Right cardiac atrium (tissue), 5 donors: ENCODE measurements around the gene EPHA2. TPM values are rescaled to one million over a fixed set of nuclear protein-coding genes. Genes with fewer than 3 reads are reported as not detected.

Experiments used
- ATAC-seq, 2 donors: fragments of 200-7000 bp; cut with Tn5 transposase; one replicate each; pipeline versions ENCODE4 v1.8.0 to v1.9.1; 2020; ENCODE audit warnings: moderate library complexity in 2 of 2, mild to moderate bottlenecking in 1 of 2
- DNase-seq, 3 donors: peaks; one replicate each; pipeline ENCODE4 v3.0.0-alpha.2; 2020
- H3K27ac ChIP-seq: one replicate; pipeline ENCODE4 v1.5.1; 2013; ENCODE audit warnings: mild to moderate bottlenecking, low read length, control low read depth, moderate library complexity
- H3K27me3 ChIP-seq: one replicate; pipeline ENCODE4 v1.6.1; 2013; ENCODE audit not compliant: control insufficient read depth, insufficient read depth
- H3K4me1 ChIP-seq: one replicate; pipeline ENCODE4 v1.6.1; 2013; ENCODE audit warnings: low read length; ENCODE audit not compliant: control insufficient read depth, insufficient read depth
- H3K4me3 ChIP-seq: one replicate; pipeline ENCODE4 v1.5.1; 2013; ENCODE audit warnings: low read length, control low read depth
- H3K9me3 ChIP-seq: one replicate; pipeline ENCODE4 v1.6.1; 2013; ENCODE audit warnings: low read length; ENCODE audit not compliant: control insufficient read depth
- WGBS: extraction: QIAGEN DNeasy Blood & Tissue Kit; methylation state at CpG from one replicate; pipeline ENCODE4 v1.1.7; 2013; 5-methylcytosine and 5-hydroxymethylcytosine counted together
- intact Hi-C, 4 donors: fragments of 100-400 bp; cut with DNase I; formaldehyde crosslinking; loops; one replicate each; pipeline versions ENCODE4 v1.11.0 to v1.14.0; 2022 to 2023
- polyA plus RNA-seq: library from polyadenylated mRNA; stranded (reverse); fragments of 200-250 nt; gene quantifications from one replicate; pipeline ENCODE4 v1.2.3, GENCODE V29; 2013
- total RNA-seq, 4 donors: library from RNA; stranded (reverse); fragmentation: NEBNext Ultra II Directional; extraction: Animal tissue kit (Norgen Biotek cat#: 25700); gene quantifications; one replicate each; pipeline ENCODE4 v1.2.1, GENCODE V29; 2021
- donor health status: healthy with polysubstance abuse.
- donor health status: DM: no; HTN: yes; CAD: no.
- donor health status: DM: no; HTN: no; CAD: no.
- donor health status: DM: no; HTN: yes; CAD: no; lungs with severe emphysema.
- donor health status: DM: yes; HTN: yes; CAD: no.

Gene EPHA2
- total and polyA plus RNA-seq, 5 donors: 6.4 to 15.7 (median 8.9) TPM

DNA sequence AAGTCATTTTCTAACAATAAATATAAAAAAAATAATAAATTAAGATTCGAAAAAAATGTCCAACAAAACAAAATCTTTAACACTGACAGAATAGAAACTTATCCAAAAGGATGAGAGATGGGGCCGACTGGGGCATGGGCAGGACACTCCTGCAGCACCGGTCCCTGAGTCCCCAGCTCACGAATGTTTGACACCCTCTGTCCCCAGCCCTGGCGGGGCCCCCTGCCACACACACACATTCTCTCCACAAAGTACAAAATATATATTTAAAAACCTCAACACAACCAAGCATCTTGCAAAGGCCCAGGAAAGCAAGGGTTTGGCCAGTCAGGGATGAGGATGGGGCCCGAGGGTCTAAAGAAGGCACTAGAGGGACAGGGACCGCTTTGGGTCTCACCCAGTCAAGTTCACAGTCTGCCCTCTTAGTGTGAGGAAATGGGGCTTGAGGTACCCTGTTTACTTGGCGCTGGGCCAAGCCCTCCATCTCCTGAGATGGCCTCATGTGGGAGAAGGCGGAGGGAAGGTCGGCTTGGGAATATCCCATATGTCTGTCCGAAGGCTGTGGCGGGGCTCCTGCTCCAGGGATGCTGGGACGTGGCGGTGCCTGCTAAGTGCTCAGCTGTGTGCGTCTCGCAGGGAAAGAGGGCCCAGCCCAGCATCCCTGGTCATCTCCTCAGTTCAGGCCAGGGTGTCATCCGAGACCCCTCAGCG, 31.3 kb downstream of the EPHA2 start:
- no peak overlapping the region for H3K27ac ChIP-seq
- H3K4me1 ChIP-seq: peaks cover 10% of the 10 kb centered on the region
- H3K9me3 ChIP-seq: no peaks in the 10 kb centered on the region
- peak in 2 of 3 donors; percentile 40 to 50 for DNase-seq
- 86% methylated on average over 18 of the region's 18 CpGs for WGBS
- H3K27me3 ChIP-seq: no peaks in the 10 kb centered on the region
- ATAC-seq: no peak
- intact Hi-C loops: no loop called here
- no peak overlapping the region for H3K4me3 ChIP-seq

GRCh38 chr1:16122916-16123315, 33.0 kb downstream of the EPHA2 start:
- H3K9me3 ChIP-seq: no peaks in the 10 kb centered on the region
- DNase-seq (peak in 1 of 3 donors; percentile 53), ATAC-seq (no peak)
- intact Hi-C loops: no loop called here
- H3K4me1 ChIP-seq: peaks cover 3% of the 10 kb centered on the region
- no peak overlapping the region for H3K27ac ChIP-seq
- WGBS: 77% methylated on average over 6 of the region's 6 CpGs
- H3K27me3 ChIP-seq: no peaks in the 10 kb centered on the region
- H3K4me3 ChIP-seq: no peak overlapping the region

DNA sequence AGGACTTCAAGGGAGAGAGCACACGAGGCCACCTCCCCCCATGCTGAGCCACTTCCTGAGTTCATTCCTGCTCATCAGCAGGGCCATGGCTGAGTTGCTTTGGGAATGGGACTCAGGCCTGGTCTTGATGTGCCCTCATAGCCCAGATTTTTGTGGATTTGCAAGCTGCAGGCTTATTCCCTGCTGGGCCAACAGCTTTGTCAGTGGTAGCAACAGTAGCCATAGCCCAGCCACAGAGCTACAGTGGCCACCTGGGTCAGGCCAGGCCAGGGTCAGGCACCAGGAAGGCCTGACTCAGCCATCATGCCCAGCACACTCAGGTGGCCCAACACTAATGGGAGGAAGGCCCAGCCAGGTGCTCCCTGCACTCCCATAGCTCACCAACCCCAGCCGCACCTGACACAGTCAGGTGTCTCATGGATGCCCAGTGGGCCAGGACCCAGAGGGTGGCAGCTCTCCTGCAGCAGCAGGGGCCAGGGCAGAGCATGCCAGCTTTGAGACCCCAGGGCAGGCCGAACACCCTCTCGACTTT, 33.5 kb downstream of the EPHA2 start:
- DNase-seq (peak in 1 of 3 donors; percentile 37), ATAC-seq (no peak)
- WGBS: 82% methylated on average over 4 of the region's 4 CpGs

GRCh38 chr1:16120940-16121410, 34.9 kb downstream of the EPHA2 start:
- intact Hi-C loops: no loop called here
- no peaks in the 10 kb centered on the region for H3K27me3 ChIP-seq
- H3K4me1 ChIP-seq: no peaks in the 10 kb centered on the region
- 72% methylated on average over 4 of the region's 4 CpGs for WGBS
- DNase-seq: no peak
- no peaks in the 10 kb centered on the region for H3K9me3 ChIP-seq
- H3K27ac ChIP-seq: no peak overlapping the region
- ATAC-seq: no peak
- no peak overlapping the region for H3K4me3 ChIP-seq

More for the DNA sequence above, 33.5 kb downstream of the EPHA2 start:
- H3K27ac ChIP-seq: no peak overlapping the region
- no peaks in the 10 kb centered on the region for H3K27me3 ChIP-seq
- H3K4me3 ChIP-seq: no peak overlapping the region
- no peaks in the 10 kb centered on the region for H3K9me3 ChIP-seq
- intact Hi-C loops: no loop called here
- H3K4me1 ChIP-seq: no peaks in the 10 kb centered on the region

DNA sequence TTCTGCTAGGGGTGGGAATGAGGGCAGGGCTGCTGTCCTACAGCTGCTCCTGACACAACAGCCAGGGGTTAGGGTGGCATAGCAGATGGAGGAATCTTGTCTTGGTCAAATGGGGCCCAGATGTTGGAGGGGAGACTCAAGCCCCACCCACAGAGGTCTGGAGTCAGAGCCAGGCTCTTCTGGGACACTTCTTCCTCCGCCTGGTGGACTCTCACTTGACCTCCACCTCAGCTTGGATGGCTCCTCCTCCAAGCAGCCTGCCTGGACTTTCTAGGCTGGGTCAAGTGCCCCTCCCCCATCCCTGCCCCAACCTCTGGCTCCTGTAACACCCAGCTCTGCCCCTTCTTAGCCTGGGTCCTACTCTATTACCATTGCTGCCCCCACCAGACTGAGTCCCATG, 35.5 kb downstream of the EPHA2 start:
- Histone ChIP-seq H3K4me1 (no peaks in the 10 kb centered on the region), H3K27ac (no peak overlapping the region), H3K4me3 (no peak overlapping the region), H3K9me3 (no peaks in the 10 kb centered on the region), H3K27me3 (no peaks in the 10 kb centered on the region)
- 88% methylated on average over 1 of the region's 1 CpG for WGBS
- DNase-seq: peak in 1 of 3 donors; percentile 24
- ATAC-seq: no peak
- intact Hi-C loops: no loop called here

DNA sequence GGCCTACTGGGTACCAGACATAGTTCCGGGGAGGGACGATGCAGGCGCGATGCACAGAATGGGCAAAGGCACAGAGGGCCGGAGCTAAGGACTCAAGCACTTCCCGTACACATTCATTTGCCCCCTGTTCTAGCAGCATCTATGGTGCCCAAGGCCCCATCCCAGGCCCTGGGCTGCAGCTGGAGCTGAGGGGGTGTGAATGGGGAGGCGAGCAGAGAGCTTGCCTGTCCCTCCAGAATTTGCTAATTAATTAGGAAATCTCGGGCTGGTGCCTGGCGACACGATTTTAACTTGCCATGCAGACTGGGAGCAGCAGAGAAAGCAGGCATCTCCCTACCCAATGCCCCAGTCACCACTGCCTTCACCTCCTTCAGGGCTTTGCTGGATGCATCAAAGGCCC, 35.9 kb downstream of the EPHA2 start:
- H3K27me3 ChIP-seq: no peaks in the 10 kb centered on the region
- H3K27ac ChIP-seq: no peak overlapping the region
- WGBS: 86% methylated on average over 10 of the region's 10 CpGs
- no peak overlapping the region for H3K4me3 ChIP-seq
- H3K9me3 ChIP-seq: no peaks in the 10 kb centered on the region
- no peaks in the 10 kb centered on the region for H3K4me1 ChIP-seq
- DNase-seq (no peak), ATAC-seq (no peak)
- intact Hi-C loops: no loop called here

GRCh38 chr1:16119504-16119903, 36.4 kb downstream of the EPHA2 start:
- WGBS: 95% methylated on average over 6 of the region's 6 CpGs
- no peak overlapping the region for H3K4me3 ChIP-seq
- H3K27ac ChIP-seq: no peak overlapping the region
- no peaks in the 10 kb centered on the region for H3K9me3 ChIP-seq
- no peaks in the 10 kb centered on the region for H3K27me3 ChIP-seq
- ATAC-seq (no peak), DNase-seq (no peak)
- intact Hi-C loops: no loop called here
- H3K4me1 ChIP-seq: no peaks in the 10 kb centered on the region

- DNase-seq: no peak
- H3K9me3 ChIP-seq: no peaks in the 10 kb centered on the region
- ATAC-seq: no peak
- intact Hi-C loops: no loop called here
- H3K27me3 ChIP-seq: no peaks in the 10 kb centered on the region
- H3K4me3 ChIP-seq: no peak overlapping the region
- H3K4me1 ChIP-seq: no peaks in the 10 kb centered on the region
- 61% methylated on average over 9 of the region's 9 CpGs for WGBS
- H3K27ac ChIP-seq: no peak overlapping the region
Measured at GRCh38 chr1:16118706-16119105, 37.2 kb downstream of the EPHA2 start.

DNA sequence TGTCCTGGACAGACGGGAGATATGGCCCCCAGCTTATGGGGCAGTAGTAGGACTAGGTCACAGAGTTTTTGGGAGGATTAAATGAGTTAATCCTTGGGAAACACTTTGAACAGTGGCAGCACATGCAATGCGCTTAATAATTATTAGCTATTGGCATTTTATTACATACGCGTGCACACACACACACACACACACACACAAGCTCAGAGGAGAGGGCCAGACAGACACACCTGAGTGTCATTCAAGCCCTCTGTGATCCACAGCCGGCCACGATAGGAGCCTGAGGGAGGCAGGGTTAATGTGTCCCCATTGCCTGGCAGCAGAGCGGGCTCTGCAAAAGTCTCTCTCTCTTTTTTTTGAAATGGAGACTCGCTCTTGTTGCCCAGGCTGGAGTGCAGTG, 37.9 kb downstream of the EPHA2 start:
- Histone ChIP-seq H3K4me3 (no peak overlapping the region), H3K4me1 (no peaks in the 10 kb centered on the region), H3K9me3 (no peaks in the 10 kb centered on the region), H3K27me3 (no peaks in the 10 kb centered on the region), H3K27ac (no peak overlapping the region)
- intact Hi-C loops: no loop called here
- 89% methylated on average over 8 of the region's 8 CpGs for WGBS
- no peak for ATAC-seq
- DNase-seq: no peak

DNA sequence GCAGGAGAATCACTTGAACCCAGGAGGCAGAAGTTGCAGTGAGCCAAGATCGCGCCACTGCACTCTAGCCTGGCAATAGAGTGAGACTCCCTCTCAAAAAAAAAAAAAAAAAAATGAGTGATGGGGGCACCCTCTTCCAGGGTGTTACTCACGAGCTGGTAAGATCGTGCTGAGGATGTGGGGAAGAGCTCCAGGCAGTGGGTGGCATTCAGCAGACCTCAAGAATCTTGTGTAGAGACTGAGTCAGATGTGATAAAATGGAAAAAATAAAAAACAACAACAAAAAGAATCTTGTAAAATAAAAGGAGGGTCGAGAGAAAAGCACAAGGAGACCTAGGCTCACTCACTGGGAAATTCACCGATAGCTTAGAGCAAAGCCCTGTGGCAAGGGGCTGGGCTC, 38.5 kb downstream of the EPHA2 start:
- no peak overlapping the region for H3K27ac ChIP-seq
- DNase-seq: no peak
- no peaks in the 10 kb centered on the region for H3K27me3 ChIP-seq
- intact Hi-C loops: no loop called here
- no peaks in the 10 kb centered on the region for H3K9me3 ChIP-seq
- no peak for ATAC-seq
- no peaks in the 10 kb centered on the region for H3K4me1 ChIP-seq
- H3K4me3 ChIP-seq: no peak overlapping the region
- 86% methylated on average over 6 of the region's 6 CpGs for WGBS

DNA sequence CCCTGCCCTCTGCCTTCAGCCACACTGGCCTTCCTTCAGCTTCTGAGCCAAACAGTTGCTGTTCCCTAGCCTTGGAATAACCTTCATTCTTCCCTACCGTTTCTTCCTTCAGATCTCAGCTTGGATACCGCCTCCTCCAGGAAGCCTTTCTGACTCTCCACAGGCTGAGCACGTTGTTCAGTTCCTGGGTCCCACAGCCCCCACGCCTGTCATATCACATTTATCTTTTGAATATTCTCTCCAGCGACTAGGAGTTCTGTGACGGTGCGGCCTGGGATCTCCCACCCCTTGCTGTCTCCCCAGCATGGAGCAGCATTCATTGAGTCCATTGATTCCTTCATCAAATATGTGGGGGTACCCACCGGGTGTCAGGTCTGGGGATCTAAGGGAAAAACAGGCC, 39.2 kb downstream of the EPHA2 start:
- no peaks in the 10 kb centered on the region for H3K27me3 ChIP-seq
- H3K4me1 ChIP-seq: peaks cover 3% of the 10 kb centered on the region
- ATAC-seq (no peak), DNase-seq (no peak)
- 84% methylated on average over 8 of the region's 8 CpGs for WGBS
- H3K27ac ChIP-seq: no peak overlapping the region
- no peaks in the 10 kb centered on the region for H3K9me3 ChIP-seq
- H3K4me3 ChIP-seq: no peak overlapping the region
- intact Hi-C loops: no loop called here
